ENCODE data around the gene SORCS2.

SORCS2 gene

GRCh38 chr4:7755561-7755960 is 563.2 kb downstream of the SORCS2 start:
- Histone ChIP-seq H3K27ac (ENCODE audit: low read length) (no peak overlapping the region), H3K27me3 (ENCODE audit: low read depth, low read length) (peaks cover 3% of the 10 kb centered on the region; the same call in 1 of the 2 replicates), H3K9ac (ENCODE audit: low read length) (no peak overlapping the region), H3K79me2 (ENCODE audit: low read length) (no peaks in the 10 kb centered on the region), H2AFZ (ENCODE audit: low read depth, low read length) (no peak overlapping the region), H3K36me3 (replicated peaks; ENCODE audit: low read depth, low read length) (no peaks in the 10 kb centered on the region), H3K4me1 (ENCODE audit: low read length) (peaks cover 8% of the 10 kb centered on the region; the same call in 1 of the 2 replicates), H3K4me3 (ENCODE audit: low read length) (no peak overlapping the region), H4K20me1 (ENCODE audit: insufficient read depth, low read length) (no peaks in the 10 kb centered on the region), H3K9me3 (ENCODE audit: insufficient read depth, low read length) (no peaks in the 10 kb centered on the region), H3K4me2 (ENCODE audit: low read length) (no peak overlapping the region)
- TF ChIP-seq, protein P1, sequence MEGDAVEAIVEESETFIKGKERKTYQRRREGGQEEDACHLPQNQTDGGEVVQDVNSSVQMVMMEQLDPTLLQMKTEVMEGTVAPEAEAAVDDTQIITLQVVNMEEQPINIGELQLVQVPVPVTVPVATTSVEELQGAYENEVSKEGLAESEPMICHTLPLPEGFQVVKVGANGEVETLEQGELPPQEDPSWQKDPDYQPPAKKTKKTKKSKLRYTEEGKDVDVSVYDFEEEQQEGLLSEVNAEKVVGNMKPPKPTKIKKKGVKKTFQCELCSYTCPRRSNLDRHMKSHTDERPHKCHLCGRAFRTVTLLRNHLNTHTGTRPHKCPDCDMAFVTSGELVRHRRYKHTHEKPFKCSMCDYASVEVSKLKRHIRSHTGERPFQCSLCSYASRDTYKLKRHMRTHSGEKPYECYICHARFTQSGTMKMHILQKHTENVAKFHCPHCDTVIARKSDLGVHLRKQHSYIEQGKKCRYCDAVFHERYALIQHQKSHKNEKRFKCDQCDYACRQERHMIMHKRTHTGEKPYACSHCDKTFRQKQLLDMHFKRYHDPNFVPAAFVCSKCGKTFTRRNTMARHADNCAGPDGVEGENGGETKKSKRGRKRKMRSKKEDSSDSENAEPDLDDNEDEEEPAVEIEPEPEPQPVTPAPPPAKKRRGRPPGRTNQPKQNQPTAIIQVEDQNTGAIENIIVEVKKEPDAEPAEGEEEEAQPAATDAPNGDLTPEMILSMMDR (IDR thresholded peaks at IDR 0.05; ENCODE audit: low read depth, low read length) = no peak
- no peak for TF ChIP-seq EZH2phosphoT487 (IDR thresholded peaks at IDR 0.05; ENCODE audit: low read depth)

- no peak for TF ChIP-seq EZH2phosphoT487 (IDR thresholded peaks at IDR 0.05; ENCODE audit: low read depth)
- TF ChIP-seq, protein P1 (IDR thresholded peaks at IDR 0.05; ENCODE audit: low read depth, low read length) = no peak
- H3K27me3 ChIP-seq (ENCODE audit: low read depth, low read length) = peaks cover 3% of the 10 kb centered on the region; the same call in 1 of the 2 replicates
- H2AFZ ChIP-seq (ENCODE audit: low read depth, low read length) = no peak overlapping the region
Measured at GRCh38 chr4:7756071-7756470, 563.7 kb downstream of the SORCS2 start.

DNA sequence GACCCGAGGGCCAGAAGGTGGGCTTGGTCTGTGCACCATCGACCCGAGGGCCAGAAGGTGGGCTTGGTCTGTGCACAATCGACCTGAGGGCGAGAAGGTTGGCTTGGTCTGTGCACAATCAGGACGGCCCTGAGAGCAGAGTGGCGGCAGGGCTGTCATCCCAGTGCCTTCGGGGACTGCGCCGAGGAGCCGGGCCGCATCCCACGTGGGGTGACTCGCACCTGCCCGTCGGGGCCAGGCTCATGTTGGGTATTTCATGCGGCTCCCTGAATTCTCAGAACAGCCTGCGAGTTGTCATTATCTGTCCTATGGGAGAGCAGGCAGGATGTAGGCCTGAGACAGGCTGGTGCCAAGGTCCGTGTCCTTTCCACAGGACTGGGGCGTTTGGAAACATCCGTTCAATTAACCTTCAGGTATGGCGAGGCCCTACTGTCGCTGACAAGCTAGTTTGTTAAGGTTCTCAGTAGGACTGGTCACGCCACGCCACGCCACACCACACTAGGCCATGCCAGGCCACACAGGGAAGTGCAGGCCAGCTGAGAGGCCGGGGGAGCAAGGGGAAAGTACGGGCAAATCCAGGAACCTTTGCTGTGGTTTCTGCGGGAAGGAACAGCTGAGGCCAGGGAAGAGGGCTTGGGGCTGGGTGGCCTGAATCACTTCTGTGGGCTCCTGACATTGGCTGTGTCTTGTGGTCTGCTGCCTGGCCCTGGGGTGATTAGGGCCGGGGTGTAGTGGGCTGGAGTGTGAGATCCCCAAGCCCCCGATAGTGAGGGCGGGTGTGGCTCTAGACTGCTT is 564.4 kb downstream of the SORCS2 start:
- Histone ChIP-seq H3K79me2 (ENCODE audit: low read length) (no peaks in the 10 kb centered on the region), H3K4me3 (ENCODE audit: low read length) (no peak overlapping the region), H2AFZ (ENCODE audit: low read depth, low read length) (no peak overlapping the region), H3K4me2 (ENCODE audit: low read length) (no peak overlapping the region), H3K36me3 (replicated peaks; ENCODE audit: low read depth, low read length) (no peaks in the 10 kb centered on the region), H3K27me3 (ENCODE audit: low read depth, low read length) (peaks cover 3% of the 10 kb centered on the region; the same call in 1 of the 2 replicates), H3K9ac (ENCODE audit: low read length) (no peak overlapping the region), H3K9me3 (ENCODE audit: insufficient read depth, low read length) (no peaks in the 10 kb centered on the region), H3K4me1 (ENCODE audit: low read length) (peaks cover 9% of the 10 kb centered on the region; the same call in 1 of the 2 replicates), H4K20me1 (ENCODE audit: insufficient read depth, low read length) (no peaks in the 10 kb centered on the region), H3K27ac (ENCODE audit: low read length) (no peak overlapping the region)
- TF ChIP-seq, protein P1 (IDR thresholded peaks at IDR 0.05; ENCODE audit: low read depth, low read length) = no peak
- no peak for TF ChIP-seq EZH2phosphoT487 (IDR thresholded peaks at IDR 0.05; ENCODE audit: low read depth)

More at GRCh38 chr4:7756071-7756470, 563.7 kb downstream of the SORCS2 start:
- peaks cover 8% of the 10 kb centered on the region; the same call in 1 of the 2 replicates for H3K4me1 ChIP-seq (ENCODE audit: low read length)
- H3K36me3 ChIP-seq (replicated peaks; ENCODE audit: low read depth, low read length) = no peaks in the 10 kb centered on the region
- H3K4me2 ChIP-seq (ENCODE audit: low read length) = no peak overlapping the region
- no peak overlapping the region for H3K4me3 ChIP-seq (ENCODE audit: low read length)
- no peak overlapping the region for H3K27ac ChIP-seq (ENCODE audit: low read length)
- no peaks in the 10 kb centered on the region for H3K79me2 ChIP-seq (ENCODE audit: low read length)
- no peak overlapping the region for H3K9ac ChIP-seq (ENCODE audit: low read length)
- no peaks in the 10 kb centered on the region for H3K9me3 ChIP-seq (ENCODE audit: insufficient read depth, low read length)
- no peaks in the 10 kb centered on the region for H4K20me1 ChIP-seq (ENCODE audit: insufficient read depth, low read length)
